Neural cell (in vitro differentiated cells): ENCODE measurements around the gene SLCO3A1.

Experiments used
- EP300 ChIP-seq: fragments of 450-650 bp; conservative IDR thresholded peaks from 2 replicates; pipeline ENCODE4 v1.6.1; 2014; ENCODE audit warnings: antibody characterized with exemption, mild to moderate bottlenecking, moderate library complexity; ENCODE audit not compliant: poor library complexity, severe bottlenecking
- EZH2 ChIP-seq: fragments of 200-600, 300-800 bp; shearing (Covaris generic), sonication (generic); IDR thresholded peaks from 2 replicates; pipeline ENCODE4 v1.6.1; 2014; ENCODE audit warnings: antibody characterized with exemption, low read length, borderline replicate concordance, mild to moderate bottlenecking; ENCODE audit not compliant: insufficient read depth, poor library complexity, severe bottlenecking
- MXI1 ChIP-seq: fragments of 450-650 bp; conservative IDR thresholded peaks from 2 replicates; pipeline ENCODE4 v1.6.1; 2014; ENCODE audit warnings: antibody characterized with exemption, mild to moderate bottlenecking; ENCODE audit not compliant: poor library complexity, severe bottlenecking
- POLR2AphosphoS5 ChIP-seq: IDR thresholded peaks from 2 replicates; pipeline ENCODE4 v1.6.1; 2012
- REST ChIP-seq: IDR thresholded peaks from 2 replicates; pipeline ENCODE4 v1.6.1; 2012; ENCODE audit warnings: borderline replicate concordance
- SMC3 ChIP-seq: fragments of 450-650 bp; conservative IDR thresholded peaks from 2 replicates; pipeline ENCODE4 v1.6.1; 2014; ENCODE audit warnings: antibody characterized with exemption, mild to moderate bottlenecking, moderate library complexity; ENCODE audit not compliant: poor library complexity
- TAF1 ChIP-seq: IDR thresholded peaks from 2 replicates; pipeline ENCODE4 v1.6.1; 2012; ENCODE audit warnings: low read depth
- TF ChIP-seq, protein P1 (sequence below): fragments of 450-650 bp; IDR thresholded peaks from 2 replicates; pipeline ENCODE4 v1.5.1; 2014; ENCODE audit warnings: antibody characterized with exemption, mild to moderate bottlenecking, moderate library complexity; ENCODE audit not compliant: poor library complexity, severe bottlenecking

GRCh38 chr15:92018535-92019239 is 165.2 kb downstream of the SLCO3A1 start:
- TF ChIP-seq TAF1 (no peak), MXI1 (no peak), EP300 (no peak), POLR2AphosphoS5 (no peak), EZH2 (no peak), SMC3 (no peak), REST (no peak)
- TF ChIP-seq, protein P1, sequence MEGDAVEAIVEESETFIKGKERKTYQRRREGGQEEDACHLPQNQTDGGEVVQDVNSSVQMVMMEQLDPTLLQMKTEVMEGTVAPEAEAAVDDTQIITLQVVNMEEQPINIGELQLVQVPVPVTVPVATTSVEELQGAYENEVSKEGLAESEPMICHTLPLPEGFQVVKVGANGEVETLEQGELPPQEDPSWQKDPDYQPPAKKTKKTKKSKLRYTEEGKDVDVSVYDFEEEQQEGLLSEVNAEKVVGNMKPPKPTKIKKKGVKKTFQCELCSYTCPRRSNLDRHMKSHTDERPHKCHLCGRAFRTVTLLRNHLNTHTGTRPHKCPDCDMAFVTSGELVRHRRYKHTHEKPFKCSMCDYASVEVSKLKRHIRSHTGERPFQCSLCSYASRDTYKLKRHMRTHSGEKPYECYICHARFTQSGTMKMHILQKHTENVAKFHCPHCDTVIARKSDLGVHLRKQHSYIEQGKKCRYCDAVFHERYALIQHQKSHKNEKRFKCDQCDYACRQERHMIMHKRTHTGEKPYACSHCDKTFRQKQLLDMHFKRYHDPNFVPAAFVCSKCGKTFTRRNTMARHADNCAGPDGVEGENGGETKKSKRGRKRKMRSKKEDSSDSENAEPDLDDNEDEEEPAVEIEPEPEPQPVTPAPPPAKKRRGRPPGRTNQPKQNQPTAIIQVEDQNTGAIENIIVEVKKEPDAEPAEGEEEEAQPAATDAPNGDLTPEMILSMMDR: no peak
